Pancreas (tissue), 10 donors: ENCODE data around the gene FXYD3. TPM values are rescaled to one million over a fixed set of nuclear protein-coding genes. Genes with fewer than 3 reads are reported as not detected.

Experiments used
- ATAC-seq, 4 donors: fragments of 200-7000 bp; cut with Tn5 transposase; one replicate each; pipeline versions ENCODE4 v1.8.0 to v1.9.1; 2020; ENCODE audit warnings: mild to moderate bottlenecking in 4 of 4, moderate library complexity in 4 of 4
- DNase-seq, 6 donors: peaks; one replicate each; pipeline ENCODE4 v3.0.0-alpha.2; 2020
- FAIRE-seq: peaks from 2 replicates; lab custom pipeline; 2012; peaks lifted over from hg19 to GRCh38; lab: Jason Lieb, UNC
- H3K27ac ChIP-seq, 4 donors: fragments of 200-600 bp; sonication (generic); 1 replicate in 3 of 4; 2 replicates in 1 of 4; pipeline versions ENCODE4 v1.5.0 to v1.8.0; 2020
- H3K27me3 ChIP-seq, 4 donors: fragments of 200-600 bp; one replicate each; pipeline ENCODE4 v1.8.0; 2021
- H3K36me3 ChIP-seq, 3 donors: fragments of 200-600 bp; sonication (generic) in 1 of 3; one replicate each; pipeline versions ENCODE4 v1.5.0 to v1.8.0; 2020 to 2021
- H3K4me1 ChIP-seq, 3 donors: fragments of 200-600 bp; one replicate each; pipeline ENCODE4 v1.8.0; 2021
- H3K4me3 ChIP-seq, 4 donors: fragments of 200-600 bp; sonication (generic) in 2 of 4; one replicate each; pipeline versions ENCODE4 v1.5.0 to v1.8.0; 2020 to 2021
- H3K9me3 ChIP-seq, 4 donors: fragments of 200-600 bp; one replicate each; pipeline ENCODE4 v1.8.0; 2021
- WGBS, 2 donors: extraction: QIAGEN DNeasy Blood & Tissue Kit; methylation state at CpG; one replicate each; pipeline ENCODE4 v1.1.7; 2013; 5-methylcytosine and 5-hydroxymethylcytosine counted together
- intact Hi-C, 3 donors: fragments of 100-400 bp; cut with DNase I; formaldehyde crosslinking; loops; one replicate each; pipeline versions ENCODE4 v1.11.1 to v1.14.2; 2022
- polyA plus RNA-seq, 2 donors: library from polyadenylated mRNA; stranded (reverse); fragments of 200-250 nt; gene quantifications; one replicate each; pipeline ENCODE4 v1.2.3, GENCODE V29; 2013
- total RNA-seq, 6 donors: library from RNA; stranded (reverse); fragmentation: NEBNext Ultra II Directional in 4 of 6; extraction: Animal tissue kit (Norgen Biotek cat#: 25700) in 4 of 6; gene quantifications; one replicate each; pipeline versions ENCODE4 v1.2.1 to v1.2.4, GENCODE V29; 2021 to 2023
- TF ChIP-seq, protein P1 (sequence below), 4 donors: fragments of 200-600 bp; sonication (generic) in 3 of 4; IDR thresholded peaks; one replicate each; pipeline versions ENCODE4 v1.5.0 to v1.8.0; 2021; ENCODE audit warnings: antibody characterized with exemption in 4 of 4
- donor health status: healthy with polysubstance abuse.
- donor health status: DM: no; HTN: no; CAD: no; lungs with moderate emphysema.
- donor health status: DM: no; HTN: no; CAD: no.
- donor health status: control.
- donor health status: control.
- donor health status: Bipolar disorder and iron deficiency.
- donor health status: DM: yes; HTN: yes; CAD: no.
- donor health status: DM: no; HTN: no; CAD: no.
- donor health status: DM: no; HTN: no; CAD: no.
- donor health status: DM: yes; HTN: yes; CAD: no.

The FXYD3 gene
- total and polyA plus RNA-seq, 8 donors, result 12.2 to 59.1 (median 17.7) TPM

DNA sequence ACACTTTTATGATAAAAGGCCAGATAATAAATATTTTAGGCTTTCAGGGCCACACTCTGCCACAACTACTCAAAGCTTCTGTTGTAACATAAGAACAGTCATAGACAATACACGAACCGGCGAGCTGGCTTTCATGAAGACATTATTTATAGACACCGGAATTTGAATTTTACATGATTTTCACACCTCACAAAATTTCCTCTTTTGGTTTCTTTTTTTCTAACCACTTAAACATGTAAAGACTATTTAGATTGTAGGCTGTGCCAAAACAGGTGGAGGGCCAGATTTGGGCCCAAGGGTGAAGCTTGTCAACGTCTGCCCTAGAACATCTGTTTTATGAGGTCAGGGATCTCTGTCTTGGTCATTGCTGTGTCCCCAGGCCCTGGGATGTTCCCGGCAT is 29.7 kb upstream of the FXYD3 start:
- whole genome bisulfite sequencing, 2 donors, result 73 to 77% methylated on average over 6 of the region's 6 CpGs
- TF ChIP-seq, protein P1, sequence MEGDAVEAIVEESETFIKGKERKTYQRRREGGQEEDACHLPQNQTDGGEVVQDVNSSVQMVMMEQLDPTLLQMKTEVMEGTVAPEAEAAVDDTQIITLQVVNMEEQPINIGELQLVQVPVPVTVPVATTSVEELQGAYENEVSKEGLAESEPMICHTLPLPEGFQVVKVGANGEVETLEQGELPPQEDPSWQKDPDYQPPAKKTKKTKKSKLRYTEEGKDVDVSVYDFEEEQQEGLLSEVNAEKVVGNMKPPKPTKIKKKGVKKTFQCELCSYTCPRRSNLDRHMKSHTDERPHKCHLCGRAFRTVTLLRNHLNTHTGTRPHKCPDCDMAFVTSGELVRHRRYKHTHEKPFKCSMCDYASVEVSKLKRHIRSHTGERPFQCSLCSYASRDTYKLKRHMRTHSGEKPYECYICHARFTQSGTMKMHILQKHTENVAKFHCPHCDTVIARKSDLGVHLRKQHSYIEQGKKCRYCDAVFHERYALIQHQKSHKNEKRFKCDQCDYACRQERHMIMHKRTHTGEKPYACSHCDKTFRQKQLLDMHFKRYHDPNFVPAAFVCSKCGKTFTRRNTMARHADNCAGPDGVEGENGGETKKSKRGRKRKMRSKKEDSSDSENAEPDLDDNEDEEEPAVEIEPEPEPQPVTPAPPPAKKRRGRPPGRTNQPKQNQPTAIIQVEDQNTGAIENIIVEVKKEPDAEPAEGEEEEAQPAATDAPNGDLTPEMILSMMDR (IDR thresholded peaks at IDR 0.05), result no peak
- Histone ChIP-seq H3K27ac (no peak overlapping the region), H3K4me3 (no peak overlapping the region), H3K9me3 (no peaks in the 10 kb centered on the region), H3K36me3 (no peaks in the 10 kb centered on the region), H3K27me3 (no peaks in the 10 kb centered on the region), H3K4me1 (no peaks in the 10 kb centered on the region)
- intact Hi-C loops, result no loop called here
- DNase-seq, result no peak
- FAIRE-seq, result no peak
- ATAC-seq, result no peak

DNA sequence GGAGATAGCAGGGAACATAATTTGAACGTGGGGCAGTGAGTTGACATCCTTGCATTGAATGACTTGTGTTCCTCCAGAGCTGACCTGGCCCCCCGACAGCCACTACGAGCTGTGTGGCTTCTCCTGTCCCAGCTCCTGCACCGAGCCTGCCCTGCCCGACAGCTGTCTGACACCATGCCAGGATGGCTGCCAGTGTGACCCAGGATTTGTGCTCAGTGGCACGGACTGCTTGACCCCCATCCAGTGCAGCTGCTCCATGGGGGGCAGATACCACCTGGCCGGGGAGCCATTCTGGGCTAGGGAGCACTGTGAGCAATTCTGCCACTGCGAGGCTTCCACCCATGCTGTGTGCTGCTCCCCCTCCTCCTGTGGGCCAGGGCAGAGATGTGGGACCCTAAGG is 29.2 kb upstream of the FXYD3 start:
- DNase-seq (no peak), FAIRE-seq (no peak), ATAC-seq (no peak)
- H3K9me3 ChIP-seq, result no peaks in the 10 kb centered on the region
- no peak overlapping the region for H3K4me3 ChIP-seq
- H3K4me1 ChIP-seq, result no peaks in the 10 kb centered on the region
- TF ChIP-seq, protein P1 (IDR thresholded peaks at IDR 0.05), result no peak
- H3K36me3 ChIP-seq, result no peaks in the 10 kb centered on the region
- intact Hi-C loops, result no loop called here
- H3K27me3 ChIP-seq, result no peaks in the 10 kb centered on the region
- 77 to 82% methylated on average over 8 of the region's 8 CpGs for WGBS, 2 donors
- no peak overlapping the region for H3K27ac ChIP-seq

DNA sequence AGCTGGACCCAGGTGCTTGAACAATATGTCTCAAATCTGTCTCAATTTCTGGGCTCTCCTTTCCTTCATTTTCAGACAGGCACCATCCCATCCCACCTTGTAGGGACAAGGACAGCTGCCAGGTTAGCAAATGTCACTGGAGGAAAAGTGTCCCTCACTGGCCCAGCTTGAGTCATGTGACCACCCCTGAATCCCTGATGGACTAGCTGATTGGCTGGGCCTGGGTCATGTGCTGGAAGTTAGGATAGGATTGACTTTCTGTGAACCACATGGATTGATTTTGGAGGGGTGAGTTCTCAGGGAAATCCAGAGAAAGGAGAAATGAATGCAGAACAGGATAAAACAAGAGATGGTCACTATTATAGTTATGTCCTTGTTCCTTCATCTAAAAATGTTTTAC is 28.2 kb upstream of the FXYD3 start:
- ATAC-seq (no peak), DNase-seq (no peak), FAIRE-seq (no peak)
- Histone ChIP-seq H3K9me3 (no peaks in the 10 kb centered on the region), H3K27me3 (no peaks in the 10 kb centered on the region), H3K36me3 (no peaks in the 10 kb centered on the region), H3K4me1 (no peaks in the 10 kb centered on the region), H3K4me3 (no peak overlapping the region), H3K27ac (no peak overlapping the region)
- intact Hi-C loops, result no loop called here
- TF ChIP-seq, protein P1 (IDR thresholded peaks at IDR 0.05), result no peak

DNA sequence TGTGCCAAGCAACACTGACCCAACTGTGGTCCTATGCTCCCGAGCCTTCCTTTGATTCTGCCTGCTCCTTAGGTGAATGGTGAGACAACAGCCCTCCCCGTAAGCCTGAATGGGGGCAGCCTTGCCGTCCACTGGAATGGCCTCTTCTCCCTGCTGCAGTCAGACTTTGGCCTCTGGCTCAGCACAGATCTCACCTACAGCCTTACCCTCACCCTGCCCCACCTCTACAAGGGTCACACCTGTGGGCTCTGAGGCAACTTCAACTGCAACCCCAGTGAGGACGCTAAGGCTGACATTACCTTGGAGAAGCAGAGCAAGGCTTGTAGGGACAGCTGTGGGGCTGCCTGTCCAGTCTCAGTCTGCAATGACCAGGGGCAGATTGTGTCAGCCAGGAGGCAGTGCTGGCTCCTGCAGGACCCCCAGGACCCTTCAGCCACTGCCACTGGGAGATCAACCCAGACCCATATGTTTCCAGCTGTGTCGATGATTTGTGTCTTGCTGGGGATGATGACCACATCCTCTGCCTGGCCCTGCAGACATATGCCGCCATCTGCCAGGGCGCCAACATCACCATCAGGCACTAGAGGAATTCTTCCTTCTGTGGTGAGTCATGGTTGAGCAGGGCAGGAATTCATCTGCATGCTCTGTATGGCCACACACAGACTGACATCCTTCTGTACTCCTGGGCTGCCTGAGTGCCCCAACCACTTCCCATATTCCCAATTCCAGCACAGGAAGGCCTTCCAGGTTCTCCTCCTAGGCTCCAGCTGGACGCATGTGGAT is 27.3 kb upstream of the FXYD3 start:
- ATAC-seq, result no peak
- intact Hi-C loops, result no loop called here
- H3K27ac ChIP-seq, result no peak overlapping the region
- FAIRE-seq, result no peak
- no peaks in the 10 kb centered on the region for H3K4me1 ChIP-seq
- DNase-seq, result no peak
- WGBS, 2 donors, result 85 to 89% methylated on average over 8 of the region's 8 CpGs
- H3K4me3 ChIP-seq, result no peak overlapping the region
- TF ChIP-seq, protein P1 (IDR thresholded peaks at IDR 0.05), result no peak
- no peaks in the 10 kb centered on the region for H3K9me3 ChIP-seq
- H3K36me3 ChIP-seq, result no peaks in the 10 kb centered on the region
- no peaks in the 10 kb centered on the region for H3K27me3 ChIP-seq

GRCh38 chr19:35089554-35089953 is 26.1 kb upstream of the FXYD3 start:
- H3K4me3 ChIP-seq, result no peak overlapping the region
- DNase-seq, result no peak
- WGBS, 2 donors, result 49 to 50% methylated on average over 8 of the region's 8 CpGs
- FAIRE-seq, result no peak
- no peaks in the 10 kb centered on the region for H3K36me3 ChIP-seq
- no peaks in the 10 kb centered on the region for H3K9me3 ChIP-seq
- no peak for ATAC-seq
- H3K27ac ChIP-seq, result no peak overlapping the region
- H3K27me3 ChIP-seq, result no peaks in the 10 kb centered on the region
- H3K4me1 ChIP-seq, result no peaks in the 10 kb centered on the region
- intact Hi-C loops, result no loop called here
- TF ChIP-seq, protein P1 (IDR thresholded peaks at IDR 0.05), result no peak
